GDM1 (cell line): ENCODE measurements around the gene CCDC180.
"Not testable (repeated sequence)": the region's sequence is repeated elsewhere in the genome, so short reads cannot be mapped to it uniquely, and the experiment has no call there.

Experiments used
- DNase-seq: peaks from one replicate; lab custom pipeline; 2025; lab: John Stamatoyannopoulos, UW

Gene CCDC180

GRCh38 chr9:97307500-97308163 lies at the start of gene CCDC180:
Gene CCDC180, plus strand, starts transcription at chr9:97307659. Its CDS starts 405 bp downstream, at chr9:97308064.
- no peak for DNase-seq

GRCh38 chr9:97259834-97260514 lies 47.5 kb upstream of the CCDC180 start:
- not testable (repeated sequence) for DNase-seq

- no peak for DNase-seq
These were observed 36.2 kb upstream of the CCDC180 start for GRCh38 chr9:97271292-97271691.

GRCh38 chr9:97272072-97272471 lies 35.4 kb upstream of the CCDC180 start:
- DNase-seq: no peak

- no peak for DNase-seq
These were observed 31.1 kb upstream of the CCDC180 start for GRCh38 chr9:97276310-97276852.

GRCh38 chr9:97277953-97278352 lies 29.5 kb upstream of the CCDC180 start:
- DNase-seq: no peak

GRCh38 chr9:97280755-97281330 lies 26.6 kb upstream of the CCDC180 start:
- DNase-seq: no peak

GRCh38 chr9:97283768-97284167 lies 23.7 kb upstream of the CCDC180 start:
- DNase-seq: no peak

GRCh38 chr9:97284798-97285197 lies 22.7 kb upstream of the CCDC180 start:
- no peak for DNase-seq

- no peak for DNase-seq
These were observed 15.3 kb upstream of the CCDC180 start for GRCh38 chr9:97292200-97292599.

- no peak for DNase-seq
These were observed 14.2 kb upstream of the CCDC180 start for GRCh38 chr9:97293207-97293721.

GRCh38 chr9:97293818-97294217 lies 13.6 kb upstream of the CCDC180 start:
- no peak for DNase-seq

- DNase-seq: no peak
These were observed 9.6 kb upstream of the CCDC180 start for GRCh38 chr9:97297889-97298288.

- no peak for DNase-seq
These were observed 7.5 kb upstream of the CCDC180 start for GRCh38 chr9:97299809-97300414.

- DNase-seq: no peak
These were observed 6.9 kb upstream of the CCDC180 start for GRCh38 chr9:97300586-97300985.

- DNase-seq: no peak
These were observed 5.5 kb upstream of the CCDC180 start for GRCh38 chr9:97301974-97302373.

- no peak for DNase-seq
These were observed 2.9 kb upstream of the CCDC180 start for GRCh38 chr9:97304586-97304985.

- DNase-seq: no peak
These were observed 1.8 kb upstream of the CCDC180 start for GRCh38 chr9:97305501-97306298.

- no peak for DNase-seq
These were observed 368 bp upstream of the CCDC180 start for GRCh38 chr9:97307091-97307490.

GRCh38 chr9:97309260-97309659 lies 1.8 kb downstream of the CCDC180 start:
- DNase-seq: no peak

- DNase-seq: no peak
These were observed 2.6 kb downstream of the CCDC180 start for GRCh38 chr9:97310023-97310422.

GRCh38 chr9:97310896-97311295 lies 3.4 kb downstream of the CCDC180 start:
- DNase-seq: no peak
